ENCODE measurements around the gene HOXD8.

GRCh38 chr2:176104316-176105077 is 25.0 kb upstream of the HOXD8 start:
- TF ChIP-seq REST (IDR thresholded peaks at IDR 0.05; ENCODE audit: insufficient read depth in 1 of 2, low read depth in 2 of 2, low read length in 2 of 2) (no peak), TAF1 (IDR thresholded peaks at IDR 0.05; ENCODE audit: borderline replicate concordance, insufficient read depth, low read length) (no peak), POLR2AphosphoS5 (IDR thresholded peaks at IDR 0.05; ENCODE audit: low read depth, low read length) (no peak)
